OCI-LY7 (cell line): ENCODE results near the gene RUNX1.

Experiments used
- EZH2phosphoT487 ChIP-seq: fragments of 200-600 bp; sonication (generic); IDR thresholded peaks from 2 replicates; pipeline ENCODE4 v1.6.1; 2018; ENCODE audit warnings: low read depth, borderline replicate concordance, mild to moderate bottlenecking, mixed run types, antibody characterized with exemption, low read length, moderate library complexity, mixed read lengths
- TF ChIP-seq, protein P1 (sequence below): fragments of 200-600 bp; sonication (generic); conservative IDR thresholded peaks from 2 replicates; pipeline ENCODE4 v1.5.1; 2014; ENCODE audit warnings: mild to moderate bottlenecking, antibody characterized with exemption, low read length, moderate library complexity, mixed read lengths

- TF ChIP-seq, protein P1, sequence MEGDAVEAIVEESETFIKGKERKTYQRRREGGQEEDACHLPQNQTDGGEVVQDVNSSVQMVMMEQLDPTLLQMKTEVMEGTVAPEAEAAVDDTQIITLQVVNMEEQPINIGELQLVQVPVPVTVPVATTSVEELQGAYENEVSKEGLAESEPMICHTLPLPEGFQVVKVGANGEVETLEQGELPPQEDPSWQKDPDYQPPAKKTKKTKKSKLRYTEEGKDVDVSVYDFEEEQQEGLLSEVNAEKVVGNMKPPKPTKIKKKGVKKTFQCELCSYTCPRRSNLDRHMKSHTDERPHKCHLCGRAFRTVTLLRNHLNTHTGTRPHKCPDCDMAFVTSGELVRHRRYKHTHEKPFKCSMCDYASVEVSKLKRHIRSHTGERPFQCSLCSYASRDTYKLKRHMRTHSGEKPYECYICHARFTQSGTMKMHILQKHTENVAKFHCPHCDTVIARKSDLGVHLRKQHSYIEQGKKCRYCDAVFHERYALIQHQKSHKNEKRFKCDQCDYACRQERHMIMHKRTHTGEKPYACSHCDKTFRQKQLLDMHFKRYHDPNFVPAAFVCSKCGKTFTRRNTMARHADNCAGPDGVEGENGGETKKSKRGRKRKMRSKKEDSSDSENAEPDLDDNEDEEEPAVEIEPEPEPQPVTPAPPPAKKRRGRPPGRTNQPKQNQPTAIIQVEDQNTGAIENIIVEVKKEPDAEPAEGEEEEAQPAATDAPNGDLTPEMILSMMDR = no peak
- no peak for TF ChIP-seq EZH2phosphoT487
These were observed 11.7 kb downstream of the RUNX1 start for GRCh38 chr21:35037384-35037765.
